NCI-H146 treated with DMSO at 0.1 percent for 48 hours (cell line): ENCODE measurements around the gene CDK5R1.
A peak's percentile ranks its signal among the peaks of the same experiment; 100 is the strongest.

ENCODE experiments used
- DNase-seq: peaks from one replicate; lab custom pipeline; 2025; ENCODE audit not compliant: unreplicated experiment; lab: John Stamatoyannopoulos, UW

Gene CDK5R1

GRCh38 chr17:32492264-32492589, 5.4 kb downstream of the CDK5R1 start:
- no peak for DNase-seq

- no peak for DNase-seq
These were observed 6.0 kb downstream of the CDK5R1 start for GRCh38 chr17:32492648-32493289.

- no peak for DNase-seq
These were observed 6.8 kb downstream of the CDK5R1 start for GRCh38 chr17:32493571-32493970.

- DNase-seq = no peak
These were observed 7.3 kb downstream of the CDK5R1 start for GRCh38 chr17:32493976-32494513.

- DNase-seq = peak; percentile 28
These were observed 8.0 kb downstream of the CDK5R1 start for GRCh38 chr17:32494621-32495358.

GRCh38 chr17:32495359-32496231, 8.8 kb downstream of the CDK5R1 start:
- no peak for DNase-seq

GRCh38 chr17:32496395-32497073, 9.7 kb downstream of the CDK5R1 start:
- DNase-seq = no peak

GRCh38 chr17:32497431-32498205, 10.8 kb downstream of the CDK5R1 start:
- DNase-seq = no peak

GRCh38 chr17:32498391-32498790, 11.6 kb downstream of the CDK5R1 start:
- DNase-seq = peak; percentile 27

- no peak for DNase-seq
These were observed 15.2 kb downstream of the CDK5R1 start for GRCh38 chr17:32502013-32502412.

GRCh38 chr17:32502710-32503109, 15.9 kb downstream of the CDK5R1 start:
- DNase-seq = no peak

GRCh38 chr17:32503251-32504165, 16.7 kb downstream of the CDK5R1 start:
- DNase-seq = no peak

- DNase-seq = no peak
These were observed 17.6 kb downstream of the CDK5R1 start for GRCh38 chr17:32504166-32504990.

- no peak for DNase-seq
These were observed 22.1 kb downstream of the CDK5R1 start for GRCh38 chr17:32508926-32509325.

GRCh38 chr17:32510466-32510865, 23.7 kb downstream of the CDK5R1 start:
- DNase-seq = no peak

- no peak for DNase-seq
These were observed 25.5 kb downstream of the CDK5R1 start for GRCh38 chr17:32512328-32512727.

- DNase-seq = no peak
These were observed 26.8 kb downstream of the CDK5R1 start for GRCh38 chr17:32513579-32513978.

GRCh38 chr17:32514606-32515005, 27.8 kb downstream of the CDK5R1 start:
- DNase-seq = no peak
